OCI-LY1 (cell line): ENCODE measurements around the gene RPH3AL.
A peak's percentile ranks its signal among the peaks of the same experiment; 100 is the strongest.

Experiments
- H2AFZ ChIP-seq: fragments of 200-600 bp; sonication (generic), shearing (Covaris generic); 2 replicates; pipeline ENCODE4 v1.6.0; 2014; ENCODE audit warnings: antibody characterized with exemption, mild to moderate bottlenecking, low read length
- H3F3A ChIP-seq: fragments of 200-600 bp; sonication (generic), shearing (Covaris generic); 2 replicates; pipeline ENCODE4 v1.6.0; 2014; ENCODE audit warnings: mild to moderate bottlenecking, antibody characterized with exemption, low read length, moderate library complexity; ENCODE audit not compliant: insufficient read depth
- H3K27ac ChIP-seq: fragments of 200-600 bp; sonication (generic); 2 replicates; pipeline ENCODE4 v1.5.1; 2014; ENCODE audit warnings: low read length, mixed run types, mild to moderate bottlenecking, low read depth; ENCODE audit not compliant: poor library complexity, severe bottlenecking
- H3K27me3 ChIP-seq: fragments of 200-600 bp; sonication (generic); 2 replicates; pipeline ENCODE4 v1.6.0; 2014; ENCODE audit warnings: antibody characterized with exemption, mild to moderate bottlenecking, low read length, moderate library complexity; ENCODE audit not compliant: insufficient read depth
- H3K36me3 ChIP-seq: fragments of 200-600 bp; sonication (generic); 2 replicates; pipeline ENCODE4 v1.6.1; 2014; ENCODE audit warnings: mild to moderate bottlenecking, antibody characterized with exemption, low read length, moderate library complexity, mixed read lengths; ENCODE audit not compliant: insufficient read depth
- H3K4me1 ChIP-seq: fragments of 200-600 bp; sonication (generic); 2 replicates; pipeline ENCODE4 v1.5.1; 2014; ENCODE audit warnings: mild to moderate bottlenecking, low read length, moderate library complexity; ENCODE audit not compliant: insufficient read depth, severe bottlenecking
- H3K4me2 ChIP-seq: fragments of 200-600 bp; sonication (generic), shearing (Covaris generic); 2 replicates; pipeline ENCODE4 v1.6.1; 2014; ENCODE audit warnings: low read length
- H3K4me3 ChIP-seq: fragments of 200-600 bp; sonication (generic); 2 replicates; pipeline ENCODE4 v1.5.1; 2014; ENCODE audit warnings: low read length, low read depth, mild to moderate bottlenecking, mixed read lengths; ENCODE audit not compliant: poor library complexity, severe bottlenecking
- H3K79me2 ChIP-seq: fragments of 200-600 bp; shearing (Covaris generic); 2 replicates; pipeline ENCODE4 v1.6.1; 2016; ENCODE audit warnings: mixed run types, low read length, mixed read lengths; ENCODE audit not compliant: insufficient read depth
- H3K9ac ChIP-seq: fragments of 200-600 bp; sonication (generic), shearing (Covaris generic); 2 replicates; pipeline ENCODE4 v1.6.1; 2014; ENCODE audit warnings: mild to moderate bottlenecking, low read length, mixed read lengths
- H3K9me2 ChIP-seq: fragments of 200-600 bp; sonication (generic), shearing (Covaris generic); 2 replicates; pipeline ENCODE4 v1.6.1; 2014; ENCODE audit warnings: low read depth, mild to moderate bottlenecking, low read length, mixed read lengths
- H3K9me3 ChIP-seq: fragments of 200-600 bp; shearing (Covaris generic); 2 replicates; pipeline ENCODE4 v1.6.1; 2014; ENCODE audit warnings: low read length, mixed read lengths
- H4K20me1 ChIP-seq: fragments of 200-600 bp; sonication (generic), shearing (Covaris generic); 2 replicates; pipeline ENCODE4 v1.6.0; 2016; ENCODE audit warnings: mild to moderate bottlenecking, low read length; ENCODE audit not compliant: insufficient read depth
- EZH2 ChIP-seq: fragments of 200-600 bp; sonication (generic), shearing (Covaris generic); IDR thresholded peaks from 2 replicates; pipeline ENCODE4 v1.8.0; 2017; ENCODE audit warnings: borderline replicate concordance, mixed run types, mild to moderate bottlenecking, antibody characterized with exemption, low read length, moderate library complexity, mixed read lengths
- TF ChIP-seq, protein P1 (sequence below): fragments of 200-600 bp; sonication (generic), shearing (Covaris generic); IDR thresholded peaks from 2 replicates; pipeline ENCODE4 v1.5.1; 2017; ENCODE audit warnings: mild to moderate bottlenecking, antibody characterized with exemption, low read length, moderate library complexity, mixed read lengths

RPH3AL gene

DNA sequence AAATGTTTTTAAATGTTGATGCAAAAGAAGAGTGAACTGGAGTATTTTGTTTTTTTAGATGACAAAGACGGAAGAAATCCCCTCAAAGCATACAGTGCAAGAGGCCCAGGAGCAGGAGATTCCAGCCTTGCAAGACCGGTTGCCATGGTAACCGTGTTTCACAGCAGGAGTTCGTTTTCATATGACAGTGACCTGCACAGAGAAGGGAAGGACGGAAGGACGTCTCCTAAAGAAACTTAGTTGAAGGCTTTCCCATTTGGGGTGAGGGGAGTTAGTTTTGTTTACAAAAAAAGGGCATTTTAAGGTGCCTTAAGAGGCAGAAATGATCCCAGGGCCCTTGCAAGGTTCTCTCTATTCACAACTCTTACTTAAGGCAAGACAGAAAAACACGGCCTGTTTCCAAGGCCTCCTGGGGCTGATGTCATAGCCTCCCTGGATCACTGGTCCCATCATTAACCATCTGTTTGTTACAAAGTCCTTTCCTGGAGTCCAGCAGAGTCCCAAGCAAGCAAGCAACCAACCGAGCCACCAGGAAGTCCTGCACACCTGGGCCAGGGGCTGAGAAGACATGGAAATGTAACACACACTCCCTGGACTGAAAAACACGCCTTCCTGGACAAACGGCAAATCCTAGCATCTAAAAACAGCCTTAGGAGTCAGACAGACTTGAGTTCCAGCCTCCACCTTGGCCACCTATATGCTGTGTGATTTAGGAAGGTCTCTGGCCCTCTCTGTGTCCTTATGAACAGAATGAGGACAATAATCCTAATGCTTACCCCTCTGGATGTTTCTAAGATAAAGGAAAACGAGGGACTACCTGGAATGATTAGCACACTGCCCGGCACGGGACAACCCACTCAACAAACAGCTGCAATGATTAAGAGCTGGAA, 30.3 kb upstream of the RPH3AL start:
- H3F3A ChIP-seq: no peaks in the 10 kb centered on the region
- no peaks in the 10 kb centered on the region for H4K20me1 ChIP-seq
- H3K9me3 ChIP-seq: no peaks in the 10 kb centered on the region
- TF ChIP-seq, protein P1, sequence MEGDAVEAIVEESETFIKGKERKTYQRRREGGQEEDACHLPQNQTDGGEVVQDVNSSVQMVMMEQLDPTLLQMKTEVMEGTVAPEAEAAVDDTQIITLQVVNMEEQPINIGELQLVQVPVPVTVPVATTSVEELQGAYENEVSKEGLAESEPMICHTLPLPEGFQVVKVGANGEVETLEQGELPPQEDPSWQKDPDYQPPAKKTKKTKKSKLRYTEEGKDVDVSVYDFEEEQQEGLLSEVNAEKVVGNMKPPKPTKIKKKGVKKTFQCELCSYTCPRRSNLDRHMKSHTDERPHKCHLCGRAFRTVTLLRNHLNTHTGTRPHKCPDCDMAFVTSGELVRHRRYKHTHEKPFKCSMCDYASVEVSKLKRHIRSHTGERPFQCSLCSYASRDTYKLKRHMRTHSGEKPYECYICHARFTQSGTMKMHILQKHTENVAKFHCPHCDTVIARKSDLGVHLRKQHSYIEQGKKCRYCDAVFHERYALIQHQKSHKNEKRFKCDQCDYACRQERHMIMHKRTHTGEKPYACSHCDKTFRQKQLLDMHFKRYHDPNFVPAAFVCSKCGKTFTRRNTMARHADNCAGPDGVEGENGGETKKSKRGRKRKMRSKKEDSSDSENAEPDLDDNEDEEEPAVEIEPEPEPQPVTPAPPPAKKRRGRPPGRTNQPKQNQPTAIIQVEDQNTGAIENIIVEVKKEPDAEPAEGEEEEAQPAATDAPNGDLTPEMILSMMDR: no peak
- H2AFZ ChIP-seq: no peak overlapping the region
- no peaks in the 10 kb centered on the region for H3K79me2 ChIP-seq
- H3K4me1 ChIP-seq: peaks cover 6% of the 10 kb centered on the region
- no peak overlapping the region for H3K4me3 ChIP-seq
- no peaks in the 10 kb centered on the region for H3K36me3 ChIP-seq
- no peak overlapping the region for H3K4me2 ChIP-seq
- 0 out of 2 replicates have a peak, but pooled peaks cover 8% of the 10 kb centered on the region for H3K27me3 ChIP-seq
- no peak overlapping the region for H3K27ac ChIP-seq
- H3K9me2 ChIP-seq: no peaks in the 10 kb centered on the region
- no peak overlapping the region for H3K9ac ChIP-seq

DNA sequence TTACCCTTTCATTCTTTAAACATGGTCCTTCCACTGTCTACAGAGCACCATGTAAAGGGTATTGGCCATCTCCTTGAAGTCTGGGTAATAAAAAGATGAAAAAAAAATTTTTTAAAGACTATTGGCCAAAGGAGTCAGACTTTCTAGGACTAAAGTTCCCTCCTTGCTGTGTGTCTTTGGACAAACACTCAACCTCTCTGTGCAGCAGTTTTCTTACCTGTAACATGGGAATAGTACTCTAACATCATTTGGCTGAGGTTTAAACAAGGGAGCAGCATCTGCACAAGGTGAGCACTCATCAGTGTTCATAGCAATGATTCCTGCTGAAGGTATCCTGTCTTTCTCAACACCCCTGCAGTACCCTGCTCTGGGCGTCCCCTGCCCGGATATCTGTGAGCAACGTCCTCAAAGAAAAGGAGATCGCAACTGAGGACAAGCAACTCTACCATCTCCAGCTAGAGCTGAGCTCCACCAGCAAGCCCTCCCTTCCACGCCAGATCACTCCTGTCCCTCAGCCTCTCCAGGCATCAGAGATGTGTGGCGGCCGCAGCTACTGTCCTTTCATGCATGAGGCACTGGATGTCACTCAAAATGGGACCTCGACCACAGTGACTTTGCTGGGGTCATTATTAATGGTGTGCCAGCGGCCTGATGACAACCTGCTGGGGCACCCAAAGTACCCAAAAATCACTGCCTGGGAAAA, 29.5 kb upstream of the RPH3AL start:
- Histone ChIP-seq H3F3A (no peaks in the 10 kb centered on the region), H3K4me1 (peaks cover 6% of the 10 kb centered on the region), H3K4me3 (no peak overlapping the region), H3K27ac (no peak overlapping the region), H3K9ac (no peak overlapping the region), H3K4me2 (no peak overlapping the region), H3K36me3 (no peaks in the 10 kb centered on the region), H3K79me2 (no peaks in the 10 kb centered on the region), H4K20me1 (no peaks in the 10 kb centered on the region), H3K9me2 (no peaks in the 10 kb centered on the region), H3K27me3 (0 out of 2 replicates have a peak, but pooled peaks cover 8% of the 10 kb centered on the region), H3K9me3 (no peaks in the 10 kb centered on the region), H2AFZ (no peak overlapping the region)
- TF ChIP-seq, protein P1: no peak
- no peak for TF ChIP-seq EZH2

DNA sequence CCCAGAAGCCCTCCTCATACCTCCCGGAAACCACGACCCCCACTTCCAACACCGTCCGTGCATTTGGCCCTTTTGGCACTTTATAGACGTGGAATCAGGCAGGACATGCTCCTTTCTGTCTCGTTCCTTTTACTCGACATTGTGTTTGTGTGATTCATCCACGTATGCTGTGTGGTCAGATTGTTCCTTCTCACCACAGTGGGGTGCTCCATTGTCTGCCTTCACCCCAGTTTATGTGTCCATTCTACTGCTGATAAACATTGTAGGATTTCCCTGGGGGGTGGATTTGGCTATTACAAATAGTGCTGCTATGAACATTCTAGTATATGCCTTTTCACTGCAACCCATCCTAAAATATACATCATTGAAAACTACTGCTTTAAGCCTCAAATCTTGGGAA, 28.9 kb upstream of the RPH3AL start:
- TF ChIP-seq EZH2: no peak
- TF ChIP-seq, protein P1: no peak
- no peaks in the 10 kb centered on the region for H3K79me2 ChIP-seq

More for the DNA sequence above, 28.9 kb upstream of the RPH3AL start:
- H3K4me1 ChIP-seq: peaks cover 6% of the 10 kb centered on the region
- H3K27me3 ChIP-seq: 0 out of 2 replicates have a peak, but pooled peaks cover 8% of the 10 kb centered on the region
- H3K4me3 ChIP-seq: peak overlapping the region; percentile 22
- H3K36me3 ChIP-seq: no peaks in the 10 kb centered on the region
- no peaks in the 10 kb centered on the region for H3F3A ChIP-seq
- no peak overlapping the region for H3K27ac ChIP-seq
- H4K20me1 ChIP-seq: no peaks in the 10 kb centered on the region
- H2AFZ ChIP-seq: no peak overlapping the region
- no peak overlapping the region for H3K9ac ChIP-seq
- H3K9me2 ChIP-seq: no peaks in the 10 kb centered on the region
- peak overlapping the region; percentile 7; the same call in 1 of the 2 replicates for H3K4me2 ChIP-seq
- H3K9me3 ChIP-seq: no peaks in the 10 kb centered on the region
